HepG2 (cell line): Measurements from ENCODE around the gene NCS1. TPM values are rescaled to one million over a fixed set of nuclear protein-coding genes. Genes with fewer than 3 reads are reported as not detected.

ENCODE experiments used
- EHMT2 ChIP-seq: fragments of 200-600 bp; sonication (generic); IDR thresholded peaks from 2 replicates; pipeline ENCODE4 v1.7.0; 2017; ENCODE audit warnings: antibody characterized with exemption, low read depth, low read length, borderline replicate concordance
- ELF3 ChIP-seq: IDR thresholded peaks from 2 replicates; pipeline ENCODE4 v1.6.1; 2016; ENCODE audit warnings: missing genetic modification reagents, missing compliant biosample characterization
- HOXA3 ChIP-seq: sonication (generic); formaldehyde crosslinking; IDR thresholded peaks from 2 replicates; pipeline ENCODE4 v1.5.0; 2020; ENCODE audit warnings: missing genetic modification reagents
- MZF1 ChIP-seq: sonication (generic); formaldehyde crosslinking; IDR thresholded peaks from 2 replicates; pipeline ENCODE4 v1.8.1; 2023; ENCODE audit warnings: mild to moderate bottlenecking, missing genetic modification reagents, borderline replicate concordance
- RBFOX2 ChIP-seq: fragments of 200-400 bp; formaldehyde crosslinking; IDR thresholded peaks from 2 replicates; pipeline ENCODE4 v1.6.1; 2017; ENCODE audit warnings: low read depth, mild to moderate bottlenecking, low read length
- SOX6 ChIP-seq, 2 experiments: fragments of 450-650 bp in 1 of 2; sonication (generic) in 1 of 2; formaldehyde crosslinking in 1 of 2; IDR thresholded peaks; 2 replicates each; pipeline versions ENCODE4 v1.4.0 to v1.6.1; 2017 to 2020; ENCODE audit warnings: antibody characterized with exemption in 1 of 2, mild to moderate bottlenecking in 1 of 2, missing genetic modification reagents in 1 of 2
- STAG1 ChIP-seq: sonication (generic); formaldehyde crosslinking; IDR thresholded peaks from 2 replicates; pipeline ENCODE4 v1.4.0; 2020; ENCODE audit warnings: missing genetic modification reagents
- TBX2 ChIP-seq: sonication (generic); formaldehyde crosslinking; IDR thresholded peaks from 2 replicates; pipeline ENCODE4 v1.5.0; 2020; ENCODE audit warnings: missing genetic modification reagents, mild to moderate bottlenecking, borderline replicate concordance
- ZBTB20 ChIP-seq: sonication (generic); formaldehyde crosslinking; IDR thresholded peaks from 2 replicates; pipeline ENCODE4 v1.8.1; 2023; ENCODE audit warnings: missing genetic modification reagents, low read depth, mild to moderate bottlenecking, borderline replicate concordance
- ZNF292 ChIP-seq: sonication (generic); formaldehyde crosslinking; IDR thresholded peaks from 2 replicates; pipeline ENCODE4 v1.8.1; 2022; ENCODE audit warnings: mild to moderate bottlenecking, low read depth, missing genetic modification reagents, borderline replicate concordance
- ZNF614 ChIP-seq: IDR thresholded peaks from 2 replicates; pipeline ENCODE4 v1.6.1; 2018; ENCODE audit warnings: missing biosample characterization, missing genetic modification reagents, inconsistent platforms, borderline replicate concordance
- ZNF891 ChIP-seq: sonication (generic); formaldehyde crosslinking; IDR thresholded peaks from 2 replicates; pipeline ENCODE4 v1.5.0; 2020; ENCODE audit warnings: mild to moderate bottlenecking, missing genetic modification reagents
- polyA plus RNA-seq, 8 experiments: library from polyadenylated mRNA; depleted of rRNA in 3 of 8; stranded (reverse) in 7 of 8; unstranded in 1 of 8; fragments of >200 nt; fragmentation: Illumina TruSeq in 4 of 8; extraction: Trizol in 4 of 8; gene quantifications; 2 replicates each; pipeline versions ENCODE4 v1.2.1 to v1.2.3, GENCODE V29; 2011 to 2016; ENCODE audit warnings: low read depth in 4 of 8, missing spikeins in 1 of 8, mixed read lengths in 1 of 8; ENCODE audit not compliant: insufficient read depth in 1 of 8
- total RNA-seq, 5 experiments: library from RNA; depleted of rRNA; stranded (reverse); fragments of >200 nt; fragmentation: Illumina TruSeq; extraction: Trizol; gene quantifications; 2 replicates each; pipeline ENCODE4 v1.2.3, GENCODE V29; 2016; ENCODE audit warnings: low read depth in 1 of 5
- TF ChIP-seq, protein P1 (sequence below): sonication (generic); formaldehyde crosslinking; IDR thresholded peaks from 2 replicates; pipeline ENCODE4 v1.5.0; 2020; ENCODE audit warnings: mild to moderate bottlenecking, missing genetic modification reagents
- TF ChIP-seq, protein P2 (sequence below): sonication (generic); formaldehyde crosslinking; IDR thresholded peaks from 2 replicates; pipeline ENCODE4 v1.5.1; 2020; ENCODE audit warnings: mild to moderate bottlenecking, missing genetic modification reagents, moderate library complexity
- TF ChIP-seq, protein P3 (sequence below): sonication (generic); formaldehyde crosslinking; IDR thresholded peaks from 2 replicates; pipeline ENCODE4 v1.4.0; 2020; ENCODE audit warnings: mild to moderate bottlenecking, missing genetic modification reagents, borderline replicate concordance
- TF ChIP-seq, protein P4 (sequence below): sonication (generic); formaldehyde crosslinking; IDR thresholded peaks from 2 replicates; pipeline ENCODE4 v1.4.0; 2020; ENCODE audit warnings: missing genetic modification reagents, borderline replicate concordance
- TF ChIP-seq, protein P5 (sequence below): sonication (generic); formaldehyde crosslinking; IDR thresholded peaks from 2 replicates; pipeline ENCODE4 v1.4.0; 2020; ENCODE audit warnings: missing genetic modification reagents

The NCS1 gene
- total and polyA plus RNA-seq, 2 of the 13 experiments (the other 11 are each of a cell fraction or from before 2014, with no cell fraction given) = 4.7 to 6.1 TPM

DNA sequence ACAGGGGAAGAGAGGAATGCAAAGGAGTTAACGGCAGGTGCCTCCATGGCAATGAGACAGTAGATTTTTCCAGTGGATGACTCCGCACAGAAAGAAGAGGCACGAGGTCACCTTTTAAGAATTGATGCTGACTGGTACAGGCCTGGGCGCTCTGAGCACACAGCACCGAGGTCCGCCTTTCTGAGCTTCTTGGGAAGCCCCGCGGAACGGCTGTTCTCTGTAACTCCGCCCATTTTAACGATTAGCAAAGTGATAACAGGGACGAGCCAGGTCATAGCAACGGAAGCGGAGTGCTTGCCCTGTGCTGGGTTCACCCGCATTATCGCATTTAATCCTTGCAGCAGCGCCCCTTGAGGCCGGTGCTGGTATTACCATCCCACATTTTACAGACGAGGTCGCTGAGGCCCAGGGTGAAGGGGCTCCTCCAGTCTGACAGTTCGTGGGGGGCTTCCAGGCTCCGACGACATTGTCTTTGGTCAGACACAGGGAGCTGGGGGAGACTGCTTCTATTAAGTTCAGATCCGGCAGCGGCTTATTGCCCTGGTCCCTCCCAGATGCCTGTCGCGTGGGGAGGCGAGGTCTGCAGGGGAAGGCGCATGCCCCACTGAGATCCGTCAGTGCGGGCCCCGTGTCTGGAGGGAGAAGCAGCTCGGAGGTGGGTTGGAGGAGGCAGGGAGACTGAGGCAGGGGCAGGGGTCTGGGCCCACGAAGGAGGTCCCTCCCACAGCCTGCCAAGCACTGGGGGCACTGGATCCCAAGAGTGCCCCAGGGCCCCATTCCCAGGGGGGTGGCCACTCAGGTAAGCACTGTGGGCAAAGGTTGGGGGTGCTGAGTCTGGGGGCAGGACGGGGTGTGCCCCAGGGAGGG is 71.0 kb downstream of the NCS1 start (continued):
- TF ChIP-seq, protein P1, sequence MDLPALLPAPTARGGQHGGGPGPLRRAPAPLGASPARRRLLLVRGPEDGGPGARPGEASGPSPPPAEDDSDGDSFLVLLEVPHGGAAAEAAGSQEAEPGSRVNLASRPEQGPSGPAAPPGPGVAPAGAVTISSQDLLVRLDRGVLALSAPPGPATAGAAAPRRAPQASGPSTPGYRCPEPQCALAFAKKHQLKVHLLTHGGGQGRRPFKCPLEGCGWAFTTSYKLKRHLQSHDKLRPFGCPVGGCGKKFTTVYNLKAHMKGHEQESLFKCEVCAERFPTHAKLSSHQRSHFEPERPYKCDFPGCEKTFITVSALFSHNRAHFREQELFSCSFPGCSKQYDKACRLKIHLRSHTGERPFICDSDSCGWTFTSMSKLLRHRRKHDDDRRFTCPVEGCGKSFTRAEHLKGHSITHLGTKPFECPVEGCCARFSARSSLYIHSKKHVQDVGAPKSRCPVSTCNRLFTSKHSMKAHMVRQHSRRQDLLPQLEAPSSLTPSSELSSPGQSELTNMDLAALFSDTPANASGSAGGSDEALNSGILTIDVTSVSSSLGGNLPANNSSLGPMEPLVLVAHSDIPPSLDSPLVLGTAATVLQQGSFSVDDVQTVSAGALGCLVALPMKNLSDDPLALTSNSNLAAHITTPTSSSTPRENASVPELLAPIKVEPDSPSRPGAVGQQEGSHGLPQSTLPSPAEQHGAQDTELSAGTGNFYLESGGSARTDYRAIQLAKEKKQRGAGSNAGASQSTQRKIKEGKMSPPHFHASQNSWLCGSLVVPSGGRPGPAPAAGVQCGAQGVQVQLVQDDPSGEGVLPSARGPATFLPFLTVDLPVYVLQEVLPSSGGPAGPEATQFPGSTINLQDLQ (CRISPR knock-in tag) = no peak
- TF ChIP-seq SOX6 (IDR thresholded peaks at IDR 0.05) = no peak
- TF ChIP-seq SOX6 (CRISPR knock-in tag; IDR thresholded peaks at IDR 0.05) = peak; percentile 17; the same call in 1 of the 2 replicates
- no peak for TF ChIP-seq MZF1 (CRISPR knock-in tag)
- TF ChIP-seq ZNF891 (CRISPR knock-in tag) = no peak
- 0 out of 2 replicates have a peak, but pooled peaks have one; percentile 69 for TF ChIP-seq ZNF614 (CRISPR knock-in tag)
- no peak for TF ChIP-seq ZBTB20
- 0 out of 2 replicates have a peak, but pooled peaks have one; percentile 30 for TF ChIP-seq HOXA3 (CRISPR knock-in tag)
- TF ChIP-seq, protein P2, sequence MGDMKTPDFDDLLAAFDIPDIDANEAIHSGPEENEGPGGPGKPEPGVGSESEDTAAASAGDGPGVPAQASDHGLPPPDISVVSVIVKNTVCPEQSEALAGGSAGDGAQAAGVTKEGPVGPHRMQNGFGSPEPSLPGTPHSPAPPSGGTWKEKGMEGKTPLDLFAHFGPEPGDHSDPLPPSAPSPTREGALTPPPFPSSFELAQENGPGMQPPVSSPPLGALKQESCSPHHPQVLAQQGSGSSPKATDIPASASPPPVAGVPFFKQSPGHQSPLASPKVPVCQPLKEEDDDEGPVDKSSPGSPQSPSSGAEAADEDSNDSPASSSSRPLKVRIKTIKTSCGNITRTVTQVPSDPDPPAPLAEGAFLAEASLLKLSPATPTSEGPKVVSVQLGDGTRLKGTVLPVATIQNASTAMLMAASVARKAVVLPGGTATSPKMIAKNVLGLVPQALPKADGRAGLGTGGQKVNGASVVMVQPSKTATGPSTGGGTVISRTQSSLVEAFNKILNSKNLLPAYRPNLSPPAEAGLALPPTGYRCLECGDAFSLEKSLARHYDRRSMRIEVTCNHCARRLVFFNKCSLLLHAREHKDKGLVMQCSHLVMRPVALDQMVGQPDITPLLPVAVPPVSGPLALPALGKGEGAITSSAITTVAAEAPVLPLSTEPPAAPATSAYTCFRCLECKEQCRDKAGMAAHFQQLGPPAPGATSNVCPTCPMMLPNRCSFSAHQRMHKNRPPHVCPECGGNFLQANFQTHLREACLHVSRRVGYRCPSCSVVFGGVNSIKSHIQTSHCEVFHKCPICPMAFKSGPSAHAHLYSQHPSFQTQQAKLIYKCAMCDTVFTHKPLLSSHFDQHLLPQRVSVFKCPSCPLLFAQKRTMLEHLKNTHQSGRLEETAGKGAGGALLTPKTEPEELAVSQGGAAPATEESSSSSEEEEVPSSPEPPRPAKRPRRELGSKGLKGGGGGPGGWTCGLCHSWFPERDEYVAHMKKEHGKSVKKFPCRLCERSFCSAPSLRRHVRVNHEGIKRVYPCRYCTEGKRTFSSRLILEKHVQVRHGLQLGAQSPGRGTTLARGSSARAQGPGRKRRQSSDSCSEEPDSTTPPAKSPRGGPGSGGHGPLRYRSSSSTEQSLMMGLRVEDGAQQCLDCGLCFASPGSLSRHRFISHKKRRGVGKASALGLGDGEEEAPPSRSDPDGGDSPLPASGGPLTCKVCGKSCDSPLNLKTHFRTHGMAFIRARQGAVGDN (CRISPR knock-in tag) = peak; percentile 27
- TF ChIP-seq ELF3 (CRISPR knock-in tag) = 0 out of 2 replicates have a peak, but pooled peaks have one; percentile 41
- peak; percentile 40; the same call in 1 of the 2 replicates for TF ChIP-seq TBX2 (CRISPR knock-in tag)
- TF ChIP-seq EHMT2 = no peak
- TF ChIP-seq, protein P3, sequence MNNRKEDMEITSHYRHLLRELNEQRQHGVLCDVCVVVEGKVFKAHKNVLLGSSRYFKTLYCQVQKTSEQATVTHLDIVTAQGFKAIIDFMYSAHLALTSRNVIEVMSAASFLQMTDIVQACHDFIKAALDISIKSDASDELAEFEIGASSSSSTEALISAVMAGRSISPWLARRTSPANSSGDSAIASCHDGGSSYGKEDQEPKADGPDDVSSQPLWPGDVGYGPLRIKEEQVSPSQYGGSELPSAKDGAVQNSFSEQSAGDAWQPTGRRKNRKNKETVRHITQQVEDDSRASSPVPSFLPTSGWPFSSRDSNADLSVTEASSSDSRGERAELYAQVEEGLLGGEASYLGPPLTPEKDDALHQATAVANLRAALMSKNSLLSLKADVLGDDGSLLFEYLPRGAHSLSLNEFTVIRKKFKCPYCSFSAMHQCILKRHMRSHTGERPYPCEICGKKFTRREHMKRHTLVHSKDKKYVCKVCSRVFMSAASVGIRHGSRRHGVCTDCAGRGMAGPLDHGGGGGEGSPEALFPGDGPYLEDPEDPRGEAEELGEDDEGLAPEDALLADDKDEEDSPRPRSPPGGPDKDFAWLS = no peak
- TF ChIP-seq, protein P4, sequence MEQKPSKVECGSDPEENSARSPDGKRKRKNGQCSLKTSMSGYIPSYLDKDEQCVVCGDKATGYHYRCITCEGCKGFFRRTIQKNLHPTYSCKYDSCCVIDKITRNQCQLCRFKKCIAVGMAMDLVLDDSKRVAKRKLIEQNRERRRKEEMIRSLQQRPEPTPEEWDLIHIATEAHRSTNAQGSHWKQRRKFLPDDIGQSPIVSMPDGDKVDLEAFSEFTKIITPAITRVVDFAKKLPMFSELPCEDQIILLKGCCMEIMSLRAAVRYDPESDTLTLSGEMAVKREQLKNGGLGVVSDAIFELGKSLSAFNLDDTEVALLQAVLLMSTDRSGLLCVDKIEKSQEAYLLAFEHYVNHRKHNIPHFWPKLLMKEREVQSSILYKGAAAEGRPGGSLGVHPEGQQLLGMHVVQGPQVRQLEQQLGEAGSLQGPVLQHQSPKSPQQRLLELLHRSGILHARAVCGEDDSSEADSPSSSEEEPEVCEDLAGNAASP (CRISPR knock-in tag) = peak; percentile 14; the same call in 1 of the 2 replicates
- TF ChIP-seq, protein P5, sequence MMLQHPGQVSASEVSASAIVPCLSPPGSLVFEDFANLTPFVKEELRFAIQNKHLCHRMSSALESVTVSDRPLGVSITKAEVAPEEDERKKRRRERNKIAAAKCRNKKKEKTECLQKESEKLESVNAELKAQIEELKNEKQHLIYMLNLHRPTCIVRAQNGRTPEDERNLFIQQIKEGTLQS = no peak
- TF ChIP-seq STAG1 = peak; percentile 72
- no peak for TF ChIP-seq ZNF292 (CRISPR knock-in tag)
- TF ChIP-seq RBFOX2 = no peak
